ENCODE data around the gene CEP120.

DNA sequence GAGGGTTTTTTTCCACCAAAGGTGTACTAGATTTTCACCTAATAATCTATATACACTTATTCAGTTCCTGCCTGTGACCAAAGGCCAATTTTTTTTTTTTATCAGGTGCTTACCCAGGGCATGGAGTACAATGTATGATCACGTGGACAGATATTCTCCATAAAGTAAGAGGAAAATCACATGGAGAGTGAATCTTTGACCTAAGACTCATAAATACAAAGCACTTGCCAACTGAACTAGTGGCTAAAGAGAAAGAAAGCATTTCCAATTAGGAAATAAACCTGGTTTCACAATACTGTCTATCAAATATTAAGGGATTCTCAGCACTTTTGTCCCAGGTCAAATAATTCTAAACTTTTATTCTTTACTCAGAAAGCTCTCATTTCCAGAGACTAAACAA lies 33.0 kb upstream of the CEP120 start:
- TF ChIP-seq EZH2 (IDR thresholded peaks at IDR 0.05; ENCODE audit: insufficient read depth, poor library complexity, severe bottlenecking), result no peak
- no peak for TF ChIP-seq EZH2phosphoT487 (IDR thresholded peaks at IDR 0.05; ENCODE audit: insufficient read depth, low read depth)
